Measurements from ENCODE around the gene GNAI2.

The GNAI2 gene

DNA sequence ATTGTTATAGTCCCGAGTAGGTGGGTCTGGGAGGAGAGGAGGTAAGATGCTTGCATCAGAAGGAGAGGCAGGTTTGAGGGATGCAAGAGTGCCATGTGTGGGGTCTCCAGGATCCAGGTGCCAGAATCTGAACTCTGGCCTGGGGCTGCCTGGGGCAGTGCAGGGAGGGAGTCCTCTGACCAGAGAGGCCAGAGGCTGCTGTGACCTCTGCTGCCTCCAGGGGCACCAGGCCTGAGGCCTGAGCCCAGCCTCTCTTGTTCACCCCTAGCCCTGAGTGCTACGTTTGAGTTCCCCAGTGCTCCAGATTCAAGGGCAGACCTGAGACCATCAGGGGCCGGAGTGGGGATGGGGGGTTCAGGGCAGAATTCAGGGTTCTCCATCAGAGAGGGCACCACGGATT, 23.5 kb upstream of the GNAI2 start:
- TF ChIP-seq, protein P1, sequence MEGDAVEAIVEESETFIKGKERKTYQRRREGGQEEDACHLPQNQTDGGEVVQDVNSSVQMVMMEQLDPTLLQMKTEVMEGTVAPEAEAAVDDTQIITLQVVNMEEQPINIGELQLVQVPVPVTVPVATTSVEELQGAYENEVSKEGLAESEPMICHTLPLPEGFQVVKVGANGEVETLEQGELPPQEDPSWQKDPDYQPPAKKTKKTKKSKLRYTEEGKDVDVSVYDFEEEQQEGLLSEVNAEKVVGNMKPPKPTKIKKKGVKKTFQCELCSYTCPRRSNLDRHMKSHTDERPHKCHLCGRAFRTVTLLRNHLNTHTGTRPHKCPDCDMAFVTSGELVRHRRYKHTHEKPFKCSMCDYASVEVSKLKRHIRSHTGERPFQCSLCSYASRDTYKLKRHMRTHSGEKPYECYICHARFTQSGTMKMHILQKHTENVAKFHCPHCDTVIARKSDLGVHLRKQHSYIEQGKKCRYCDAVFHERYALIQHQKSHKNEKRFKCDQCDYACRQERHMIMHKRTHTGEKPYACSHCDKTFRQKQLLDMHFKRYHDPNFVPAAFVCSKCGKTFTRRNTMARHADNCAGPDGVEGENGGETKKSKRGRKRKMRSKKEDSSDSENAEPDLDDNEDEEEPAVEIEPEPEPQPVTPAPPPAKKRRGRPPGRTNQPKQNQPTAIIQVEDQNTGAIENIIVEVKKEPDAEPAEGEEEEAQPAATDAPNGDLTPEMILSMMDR (IDR thresholded peaks at IDR 0.05): 0 out of 2 replicates have a peak, but pooled peaks have one; percentile 5
- no peak for TF ChIP-seq ZFX (IDR thresholded peaks at IDR 0.05; ENCODE audit: borderline replicate concordance)

DNA sequence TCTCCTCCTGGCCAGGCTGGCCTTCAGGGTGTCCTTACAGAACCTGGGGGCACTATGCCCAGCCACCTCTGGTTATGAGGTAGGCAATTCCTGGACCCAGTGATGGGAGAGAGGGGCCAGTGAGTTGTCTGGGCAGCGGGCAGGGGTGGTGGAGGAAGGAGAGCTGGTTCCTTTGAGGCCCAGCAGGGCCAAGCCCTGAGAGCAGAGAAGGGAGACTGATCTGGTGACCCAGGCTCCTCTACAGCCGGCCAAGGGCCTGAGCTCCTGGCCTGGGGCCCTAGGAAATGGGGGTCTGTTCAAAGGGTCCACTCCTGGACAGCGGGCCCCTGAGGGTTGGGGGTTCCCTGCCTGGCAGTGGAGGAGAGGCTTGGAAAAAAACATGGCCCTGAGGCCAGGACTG, 23.0 kb upstream of the GNAI2 start:
- TF ChIP-seq, protein P1 (IDR thresholded peaks at IDR 0.05): no peak
- TF ChIP-seq ZFX (IDR thresholded peaks at IDR 0.05; ENCODE audit: borderline replicate concordance): no peak
- H3K27ac ChIP-seq: no peak overlapping the region

More for the DNA sequence above, 23.5 kb upstream of the GNAI2 start:
- H3K27ac ChIP-seq: no peak overlapping the region

DNA sequence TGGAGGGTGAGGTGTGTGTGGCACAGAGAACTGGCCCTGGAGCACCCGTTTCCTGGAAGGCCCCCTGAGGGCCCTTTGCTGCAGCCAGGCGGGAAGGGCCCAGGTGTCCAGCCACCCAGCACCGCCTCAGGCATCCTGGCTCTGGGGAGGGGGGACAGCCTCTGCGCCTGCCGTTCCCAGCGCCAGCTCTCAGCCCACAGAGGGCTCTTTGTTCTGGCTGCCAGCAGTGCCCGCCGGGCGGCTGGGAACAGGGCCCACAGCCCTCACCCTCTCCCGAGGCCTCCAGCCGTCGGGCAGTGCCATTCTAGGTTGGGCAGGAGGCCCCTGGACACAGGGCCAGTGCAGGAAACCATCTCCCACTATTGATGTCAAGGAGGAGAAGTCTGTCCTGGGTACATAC, 22.6 kb upstream of the GNAI2 start:
- no peak for TF ChIP-seq ZFX (IDR thresholded peaks at IDR 0.05; ENCODE audit: borderline replicate concordance)
- TF ChIP-seq, protein P1 (IDR thresholded peaks at IDR 0.05): no peak
- H3K27ac ChIP-seq: no peak overlapping the region

DNA sequence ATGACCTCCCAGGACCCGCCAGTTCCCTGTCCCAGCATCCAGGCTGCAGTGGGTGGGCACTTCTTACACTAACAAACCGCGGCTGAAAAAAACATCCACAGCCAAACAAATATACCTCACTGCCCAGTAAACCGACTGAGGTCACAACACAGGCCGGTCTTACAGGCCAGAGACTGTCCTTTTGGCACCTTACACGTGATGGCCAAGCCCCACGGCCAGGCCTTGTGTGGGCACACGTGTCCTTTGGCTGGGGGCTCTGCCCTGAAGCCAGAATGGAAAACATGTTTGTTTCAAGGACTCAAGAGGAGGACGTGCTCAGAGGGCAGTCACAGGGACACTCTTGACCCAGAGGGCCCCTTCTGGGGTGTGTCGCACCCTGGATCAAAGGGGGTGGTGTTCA, 21.2 kb upstream of the GNAI2 start:
- no peak for TF ChIP-seq ZFX (IDR thresholded peaks at IDR 0.05; ENCODE audit: borderline replicate concordance)
- TF ChIP-seq, protein P1 (IDR thresholded peaks at IDR 0.05): no peak
- no peak overlapping the region for H3K27ac ChIP-seq

DNA sequence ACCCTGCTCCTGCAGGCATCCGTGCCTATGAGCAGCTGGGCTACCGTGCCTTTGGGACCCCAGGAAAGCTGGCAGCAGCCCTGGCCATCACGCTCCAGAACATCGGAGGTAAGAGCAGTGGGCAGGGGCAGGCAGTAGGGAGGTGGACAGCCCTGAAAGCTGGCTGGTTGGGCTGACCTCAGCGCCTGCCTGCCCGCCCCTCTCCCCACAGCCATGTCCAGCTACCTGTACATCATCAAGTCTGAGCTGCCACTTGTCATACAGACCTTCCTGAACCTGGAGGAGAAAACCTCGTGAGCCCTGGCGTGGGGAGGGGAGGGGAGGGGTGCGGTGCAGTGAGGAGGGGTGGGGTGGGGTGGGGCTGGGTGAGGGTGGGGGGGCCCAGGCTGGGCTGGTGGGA, 20.5 kb upstream of the GNAI2 start:
- TF ChIP-seq, protein P1 (IDR thresholded peaks at IDR 0.05): no peak
- TF ChIP-seq ZFX (IDR thresholded peaks at IDR 0.05; ENCODE audit: borderline replicate concordance): no peak

DNA sequence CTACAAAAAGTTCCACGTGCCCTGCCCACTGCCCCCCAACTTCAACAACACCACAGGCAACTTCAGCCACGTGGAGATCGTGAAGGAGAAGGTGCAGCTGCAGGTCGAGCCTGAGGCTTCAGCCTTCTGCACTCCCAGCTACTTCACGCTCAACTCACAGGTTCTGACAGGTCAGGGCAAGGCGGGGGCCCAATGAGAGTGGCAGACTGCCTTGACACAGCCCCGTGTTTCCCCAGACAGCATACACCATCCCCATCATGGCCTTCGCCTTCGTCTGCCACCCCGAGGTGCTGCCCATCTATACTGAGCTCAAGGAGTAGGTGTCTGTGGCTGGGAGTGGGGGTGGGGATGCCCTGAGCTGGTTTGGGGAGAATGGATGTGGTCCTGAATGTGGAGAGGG, 18.3 kb upstream of the GNAI2 start:
- TF ChIP-seq ZFX (IDR thresholded peaks at IDR 0.05; ENCODE audit: borderline replicate concordance): no peak
- TF ChIP-seq, protein P1 (IDR thresholded peaks at IDR 0.05): no peak

More for the DNA sequence above, 20.5 kb upstream of the GNAI2 start:
- no peak overlapping the region for H3K27ac ChIP-seq

DNA sequence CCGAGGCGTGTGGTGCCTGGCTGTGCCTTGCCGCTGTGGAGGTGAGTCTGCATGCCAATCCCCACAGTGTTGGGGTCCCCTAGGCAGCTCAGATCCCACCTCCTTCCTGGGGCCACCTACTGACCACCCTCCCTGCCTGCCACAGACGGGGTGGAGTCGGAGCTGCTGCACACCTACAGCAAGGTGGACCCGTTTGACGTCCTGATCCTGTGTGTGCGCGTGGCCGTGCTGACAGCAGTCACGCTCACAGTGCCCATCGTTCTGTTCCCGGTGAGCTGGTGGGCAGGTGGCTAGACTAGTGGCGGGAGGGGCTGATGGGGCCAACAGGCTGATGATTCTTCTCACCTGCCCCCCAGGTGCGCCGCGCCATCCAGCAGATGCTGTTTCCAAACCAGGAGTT, 17.6 kb upstream of the GNAI2 start:
- TF ChIP-seq ZFX (IDR thresholded peaks at IDR 0.05; ENCODE audit: borderline replicate concordance): no peak
- TF ChIP-seq, protein P1 (IDR thresholded peaks at IDR 0.05): no peak
- no peak overlapping the region for H3K27ac ChIP-seq

More for the DNA sequence above, 18.3 kb upstream of the GNAI2 start:
- no peak overlapping the region for H3K27ac ChIP-seq
